OCI-M2 (cell line): Measurements from ENCODE around the gene PIAS2.
"Not testable (repeated sequence)": the region's sequence is repeated elsewhere in the genome, so short reads cannot be mapped to it uniquely, and the experiment has no call there.

Experiments used
- DNase-seq: peaks from one replicate; lab custom pipeline; 2025; ENCODE audit not compliant: unreplicated experiment; lab: John Stamatoyannopoulos, UW

PIAS2 gene

DNA sequence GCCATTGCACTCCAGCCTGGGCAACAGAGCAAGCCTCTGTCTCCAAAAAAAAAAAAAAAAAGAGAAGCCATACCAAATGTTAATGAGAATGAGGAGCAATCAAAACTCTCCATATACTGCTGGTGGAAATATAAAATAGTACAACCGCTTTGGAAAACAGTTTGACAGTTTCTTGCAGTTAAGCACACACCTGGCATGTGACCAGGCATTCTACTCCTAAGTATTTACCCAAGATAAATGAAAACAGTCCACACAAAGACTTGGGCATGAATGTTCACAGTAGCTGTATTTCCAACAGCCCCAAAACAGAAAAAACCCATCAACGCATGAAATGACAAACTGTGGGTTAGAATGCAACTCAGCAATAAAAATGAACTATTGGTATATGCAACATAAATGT, 84.5 kb downstream of the PIAS2 start:
- no peak for DNase-seq

DNA sequence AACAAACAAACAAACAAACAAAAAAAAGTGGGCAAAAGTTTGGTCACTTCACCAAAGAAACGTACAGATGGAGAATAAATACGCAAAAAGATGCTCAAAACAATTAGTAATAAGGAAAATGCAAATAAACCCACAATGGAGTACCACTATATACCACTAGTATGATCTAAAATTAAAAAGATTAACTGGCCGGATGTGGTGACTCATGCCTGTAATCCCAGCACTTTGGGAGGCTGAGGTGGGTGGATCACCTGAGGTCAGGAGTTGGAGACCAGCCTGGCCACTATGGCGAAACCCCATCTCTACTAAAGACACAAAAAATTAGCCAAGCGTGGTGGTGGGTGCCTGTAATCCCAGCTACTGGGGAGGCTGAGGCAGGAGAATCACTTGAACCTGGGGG, 84.9 kb downstream of the PIAS2 start:
- not testable (repeated sequence) for DNase-seq

DNA sequence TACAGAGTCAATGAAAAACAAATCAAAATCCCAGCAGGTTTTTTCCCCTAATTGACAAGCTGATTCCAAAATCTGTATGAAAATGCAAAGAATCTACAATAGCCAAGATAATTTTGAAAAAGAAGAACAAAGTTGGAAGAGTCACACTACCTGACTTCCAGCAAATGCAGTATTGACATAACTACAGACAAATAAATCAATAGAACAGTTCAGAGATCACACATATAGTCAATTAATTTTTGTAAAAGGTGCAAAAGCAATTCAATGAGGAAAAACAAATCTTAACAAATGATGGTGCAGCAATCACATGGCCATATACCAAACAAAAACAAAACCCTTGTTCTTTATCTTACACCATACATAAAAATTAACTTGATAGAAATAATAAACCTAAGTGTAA, 85.9 kb downstream of the PIAS2 start:
- DNase-seq = no peak

DNA sequence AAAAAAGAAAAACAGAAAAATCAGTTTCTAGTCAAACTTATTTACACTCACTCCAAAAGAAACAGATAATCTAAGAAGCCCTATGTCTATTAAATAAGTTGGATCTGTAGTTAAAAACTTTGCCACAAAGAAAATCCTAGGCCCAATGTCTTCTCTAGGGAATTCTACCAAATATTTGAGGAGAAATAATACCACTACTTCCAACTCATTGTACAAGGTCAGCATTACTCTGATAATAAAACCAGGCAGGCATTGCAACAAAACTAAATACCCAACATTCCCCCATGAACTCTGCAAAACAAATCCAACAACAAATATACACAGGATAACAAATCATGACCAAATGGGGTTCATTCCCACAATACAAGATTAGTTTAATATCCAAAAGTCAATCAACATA, 86.7 kb downstream of the PIAS2 start:
- no peak for DNase-seq

DNA sequence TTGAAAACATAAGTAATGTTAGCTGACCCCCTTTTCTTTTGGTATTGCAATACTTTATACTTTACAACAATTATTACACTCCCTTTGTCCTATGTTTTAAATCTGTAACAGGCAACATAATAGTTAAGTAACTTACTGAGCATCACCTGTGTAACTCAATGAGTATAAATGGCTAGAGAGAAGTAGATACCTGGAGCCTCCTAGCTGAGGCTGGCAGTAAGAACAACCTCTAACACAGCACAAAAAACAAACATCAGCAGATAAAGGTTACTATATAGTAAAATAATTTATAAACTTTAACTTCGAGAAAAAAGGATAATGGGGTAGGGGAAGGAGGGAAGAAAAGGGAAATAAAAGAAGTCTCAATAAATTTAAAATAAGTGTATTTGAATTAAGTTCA, 87.4 kb downstream of the PIAS2 start:
- no peak for DNase-seq

DNA sequence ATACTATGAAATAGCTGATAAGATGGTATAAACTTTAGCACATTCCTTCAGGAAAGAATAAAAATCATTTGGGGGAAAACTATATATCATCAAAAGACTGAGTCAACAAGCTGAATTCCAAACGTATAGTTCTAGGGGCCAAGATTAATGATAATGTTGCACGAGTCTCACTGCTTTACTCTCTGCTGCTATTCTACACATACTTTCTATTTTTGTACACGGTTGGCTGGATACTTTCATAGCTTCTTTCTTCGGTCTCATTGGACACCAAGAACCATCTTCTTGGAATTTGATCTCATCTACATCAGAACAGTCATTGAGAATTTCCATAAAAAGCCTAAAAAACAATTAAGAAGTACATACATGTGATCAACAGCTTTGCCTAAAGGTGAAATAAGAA, 87.8 kb downstream of the PIAS2 start:
- no peak for DNase-seq

DNA sequence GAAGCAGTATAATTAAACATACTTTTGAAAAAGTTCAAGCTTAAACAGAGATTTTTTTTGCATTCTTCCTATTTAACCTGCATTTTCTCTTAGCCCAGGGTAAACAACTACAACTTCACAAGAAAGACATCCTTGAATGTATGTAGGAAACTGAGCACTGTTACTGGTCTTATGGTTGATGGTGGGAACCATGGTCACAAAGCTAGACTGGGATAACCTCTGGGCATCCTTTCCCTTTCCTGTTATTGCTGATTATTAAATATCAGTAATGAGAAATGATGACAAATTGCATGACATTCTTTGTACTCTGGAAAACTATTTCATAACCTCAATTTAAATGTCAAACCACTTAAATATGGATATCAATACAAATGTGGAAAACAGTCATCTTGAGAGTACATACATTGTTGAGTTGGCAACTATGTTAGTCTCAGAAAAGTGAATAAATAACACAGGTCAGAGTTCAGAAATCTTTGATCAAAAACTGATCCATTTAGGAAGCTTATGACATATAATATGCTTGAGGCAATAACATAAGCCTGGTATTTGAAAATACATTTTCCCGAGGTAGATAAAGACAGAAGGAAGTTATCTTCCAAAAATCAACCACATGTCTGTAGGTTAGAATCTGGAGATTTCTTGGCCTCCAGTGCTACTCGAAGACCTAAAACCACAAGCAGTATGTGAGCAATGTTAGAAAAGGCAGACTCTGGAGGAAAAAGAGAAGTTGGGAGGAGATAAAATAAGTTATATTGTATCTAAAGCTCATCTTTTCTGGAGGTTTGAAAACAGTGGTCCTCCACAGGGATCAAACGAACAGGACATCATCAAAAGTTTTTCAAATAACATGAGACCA, 95.2 kb downstream of the PIAS2 start:
- DNase-seq = no peak

DNA sequence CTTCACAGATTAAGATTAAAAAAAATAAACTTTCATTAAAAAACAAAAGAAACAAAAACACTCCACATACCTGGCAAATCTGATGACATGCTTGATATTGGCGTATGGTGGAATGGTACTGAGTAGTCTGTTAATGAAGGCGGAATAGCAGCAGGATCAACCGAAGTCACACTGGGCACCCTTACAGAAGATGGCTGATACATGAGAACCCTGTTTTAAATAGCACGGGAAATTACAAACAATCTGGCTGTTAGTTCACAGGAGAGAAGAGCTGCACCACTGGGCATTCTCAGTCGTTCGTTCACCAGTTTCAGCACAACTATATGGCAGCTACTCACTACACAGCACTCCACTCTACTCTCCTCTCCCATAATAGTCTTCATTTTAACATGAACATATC, 96.4 kb downstream of the PIAS2 start:
- DNase-seq = no peak

DNA sequence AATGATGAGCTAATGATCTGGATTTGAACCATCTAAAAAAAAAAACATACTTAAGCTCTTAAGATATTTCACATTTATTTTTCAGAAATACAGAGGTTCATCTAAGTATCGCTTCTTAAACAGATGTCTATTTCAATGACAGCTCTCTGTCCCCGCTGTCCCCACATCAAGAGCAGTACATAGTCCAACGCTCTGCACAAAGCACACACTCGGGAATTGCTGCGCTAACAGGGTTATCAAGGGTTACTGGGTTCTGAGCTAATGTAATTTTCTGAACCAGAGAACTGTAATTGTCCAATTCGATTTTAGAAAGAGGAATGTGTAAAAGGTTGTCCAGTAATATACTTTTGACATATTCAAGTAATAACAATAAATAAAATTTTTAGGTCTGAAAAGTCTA, 101.6 kb downstream of the PIAS2 start:
- no peak for DNase-seq

DNA sequence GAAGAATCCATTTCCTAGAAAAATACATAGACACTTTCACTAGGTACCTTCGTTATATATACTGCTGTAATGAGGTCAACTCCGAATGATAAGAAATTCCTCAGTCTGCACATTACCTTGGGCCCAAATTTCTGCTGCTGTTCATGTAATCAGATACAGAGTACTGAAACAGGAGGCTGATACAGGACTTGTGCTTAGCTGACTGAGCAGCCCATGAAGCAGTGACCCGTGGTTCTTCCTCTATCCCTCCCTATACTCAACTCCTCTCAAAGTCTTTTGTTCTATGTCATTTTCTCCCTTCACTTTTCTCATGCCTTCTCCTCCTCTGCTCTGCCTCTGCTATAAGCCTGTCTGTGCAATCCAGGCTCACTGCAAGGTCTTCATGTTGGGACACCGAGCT, 102.9 kb downstream of the PIAS2 start:
- no peak for DNase-seq

DNA sequence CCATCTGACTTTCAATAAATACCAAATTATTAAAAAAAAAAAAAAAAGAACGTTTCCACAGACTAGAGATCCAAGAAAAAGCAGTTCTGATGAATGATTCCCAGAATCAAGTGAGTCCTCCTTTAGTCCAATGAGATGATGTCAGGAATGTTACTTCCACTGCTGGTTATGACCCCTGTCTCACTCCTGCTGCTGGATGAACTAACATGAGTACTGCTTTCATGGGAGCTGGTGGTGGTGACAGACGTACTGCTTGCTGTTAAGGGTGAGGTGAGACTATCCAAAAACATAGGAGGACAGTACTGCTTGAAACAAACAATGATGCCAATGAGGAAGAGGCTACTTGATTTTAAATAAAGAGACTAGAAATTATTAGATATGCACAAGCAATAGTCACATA, 105.0 kb downstream of the PIAS2 start:
- no peak for DNase-seq

DNA sequence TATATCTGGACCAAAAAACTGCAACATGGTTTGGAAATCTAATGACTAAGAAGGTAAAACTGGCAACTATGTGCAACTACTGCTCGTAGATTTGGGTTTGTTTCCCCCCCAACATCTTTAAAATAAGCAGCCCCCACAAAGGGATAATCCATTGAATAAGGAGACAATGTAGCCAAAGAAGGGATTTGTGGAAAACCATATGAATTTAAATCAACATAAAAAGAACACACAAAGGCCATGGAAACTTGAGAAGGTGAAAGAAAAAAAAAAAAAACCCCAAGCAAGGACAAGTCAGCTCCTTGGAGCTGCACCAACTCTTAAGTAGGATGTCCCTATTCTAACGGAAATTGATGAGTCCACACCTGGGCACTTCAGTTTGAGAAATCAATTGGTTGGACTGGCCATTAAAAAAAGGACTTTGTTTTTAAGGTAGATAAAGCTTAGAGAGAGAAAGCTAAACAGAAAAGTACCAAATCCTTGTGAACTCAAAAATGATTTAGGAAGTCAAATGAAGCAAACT, 106.8 kb downstream of the PIAS2 start:
- DNase-seq = no peak

DNA sequence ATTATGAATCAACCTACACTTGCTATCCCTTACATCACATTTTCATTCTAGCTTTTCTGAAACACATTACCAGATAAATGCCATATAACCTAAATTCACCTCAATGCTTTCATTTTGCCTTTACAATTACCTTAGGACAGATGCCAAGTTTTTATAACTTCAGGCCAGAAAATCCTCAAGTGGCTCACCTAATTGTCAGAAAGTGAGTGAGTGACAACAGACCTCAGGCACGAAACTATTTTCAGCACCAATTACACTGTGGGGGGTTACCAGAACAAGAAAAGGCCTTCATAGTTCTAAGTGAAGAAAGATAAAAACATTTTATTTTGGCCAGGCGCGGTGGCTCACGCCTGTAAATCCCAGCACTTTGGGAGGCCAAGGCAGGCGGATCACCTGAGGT, 108.2 kb downstream of the PIAS2 start:
- DNase-seq = no peak

DNA sequence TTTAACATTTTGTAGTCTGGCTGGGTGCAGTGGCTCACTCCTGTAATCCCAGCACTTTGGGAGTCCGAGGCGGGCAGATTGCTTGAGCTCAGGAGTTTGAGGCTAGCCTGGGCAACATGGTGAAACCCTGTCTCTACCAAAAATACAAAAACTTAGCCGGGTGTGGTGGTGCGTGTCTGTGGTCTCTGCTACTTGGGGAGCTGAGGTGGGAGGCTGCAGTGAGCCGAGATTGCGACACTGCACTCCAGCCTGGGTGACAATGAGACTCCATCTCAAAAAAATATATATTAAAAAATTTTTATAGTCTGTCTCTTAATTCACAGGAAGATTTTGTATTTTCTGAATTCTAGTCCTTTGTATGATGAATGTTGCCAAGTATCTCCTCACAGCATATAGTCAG, 121.4 kb downstream of the PIAS2 start:
- not testable (repeated sequence) for DNase-seq

DNA sequence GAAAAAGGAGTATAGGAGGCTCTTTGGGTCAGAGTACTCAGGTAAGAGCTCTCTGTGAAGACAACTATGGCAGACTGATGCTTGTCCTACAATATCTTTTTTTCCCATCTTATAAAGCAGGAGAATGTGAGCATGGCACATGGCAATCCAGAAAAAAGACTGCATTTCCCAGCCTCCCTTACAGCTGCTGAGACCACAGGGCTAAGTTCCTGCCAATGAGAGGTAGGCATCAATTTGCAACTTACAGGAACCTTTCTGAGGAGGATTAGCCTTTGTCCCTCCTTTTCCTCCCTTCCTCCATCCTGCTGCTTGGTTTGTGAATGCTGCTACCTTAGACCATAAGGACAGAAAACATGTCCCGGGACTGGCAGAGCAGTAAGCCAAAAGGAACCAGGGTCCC, 122.7 kb downstream of the PIAS2 start:
- no peak for DNase-seq

DNA sequence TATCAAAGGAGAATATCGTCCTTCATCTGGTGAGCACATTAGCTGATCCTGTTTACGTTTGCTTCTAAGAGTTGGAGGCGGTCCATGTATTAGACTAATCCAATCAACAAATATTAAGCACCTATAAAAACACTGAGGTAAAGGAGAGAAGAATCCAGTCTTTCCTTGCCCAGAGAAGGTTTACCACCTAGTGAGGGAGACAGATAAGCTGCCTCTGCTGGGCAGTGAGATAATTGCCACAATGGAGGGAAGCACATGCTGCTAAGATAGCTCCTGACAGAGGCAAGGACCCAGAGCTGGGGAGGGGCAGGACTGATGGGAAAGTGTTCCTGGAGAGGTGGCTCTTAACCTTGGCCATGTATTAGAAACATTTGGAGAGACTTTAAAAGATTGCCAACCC, 123.7 kb downstream of the PIAS2 start:
- DNase-seq = no peak

DNA sequence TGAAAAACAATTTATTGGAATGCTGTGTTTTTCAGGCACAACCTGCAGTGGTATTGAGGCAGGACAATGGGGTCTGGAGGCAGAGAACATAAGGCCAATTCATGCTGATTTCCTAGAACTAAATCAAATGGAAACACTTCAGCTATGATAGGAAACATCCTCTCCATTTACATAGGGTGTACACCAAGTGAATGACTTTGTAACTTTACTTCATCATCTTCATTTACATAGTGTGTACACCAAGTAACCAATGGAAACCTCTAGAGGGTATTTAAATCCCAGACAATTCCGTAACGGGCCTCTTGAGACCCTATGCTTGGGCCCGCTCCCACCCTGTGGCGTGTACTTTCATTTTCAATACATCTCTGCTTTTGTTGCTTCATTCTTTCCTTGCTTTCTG, 128.2 kb downstream of the PIAS2 start:
- no peak for DNase-seq

DNA sequence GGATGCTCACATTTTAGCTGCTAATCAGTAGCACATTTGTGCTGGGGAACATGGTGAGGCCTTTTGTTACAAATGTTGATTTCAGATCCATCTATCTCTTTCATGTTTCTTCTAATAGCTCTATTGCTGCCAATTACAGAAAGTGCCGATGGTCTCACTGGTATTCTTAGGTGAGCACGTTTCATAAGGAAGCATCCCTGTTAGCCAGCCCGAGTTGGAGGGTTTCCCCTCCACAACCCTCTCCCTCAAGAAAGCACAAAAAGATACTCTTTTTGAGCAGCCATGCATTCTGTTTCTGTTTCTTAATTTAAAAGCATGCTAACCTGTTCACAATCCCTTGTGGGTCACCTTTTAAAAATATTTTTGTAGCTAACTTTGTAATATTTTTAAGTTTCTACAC, 129.6 kb downstream of the PIAS2 start:
- no peak for DNase-seq

DNA sequence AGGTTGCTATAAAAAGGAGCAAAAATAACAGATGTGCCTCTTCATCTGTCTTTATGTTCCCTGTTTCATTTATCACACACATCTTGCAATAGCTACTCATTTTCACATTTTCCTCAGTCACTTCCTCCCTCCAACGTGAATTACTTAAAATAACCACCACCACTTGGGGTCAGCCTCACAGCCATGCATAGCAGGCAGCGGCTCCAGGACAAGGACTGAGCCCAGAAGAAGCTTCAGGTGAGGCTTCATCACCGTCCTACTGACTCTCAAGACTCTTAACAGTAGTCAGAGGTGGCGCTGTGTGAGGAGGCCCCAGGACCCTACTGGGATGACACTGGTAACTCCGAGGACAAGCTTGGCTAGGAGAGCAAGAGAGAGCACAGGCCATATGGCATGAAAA, 144.9 kb downstream of the PIAS2 start:
- DNase-seq = no peak

DNA sequence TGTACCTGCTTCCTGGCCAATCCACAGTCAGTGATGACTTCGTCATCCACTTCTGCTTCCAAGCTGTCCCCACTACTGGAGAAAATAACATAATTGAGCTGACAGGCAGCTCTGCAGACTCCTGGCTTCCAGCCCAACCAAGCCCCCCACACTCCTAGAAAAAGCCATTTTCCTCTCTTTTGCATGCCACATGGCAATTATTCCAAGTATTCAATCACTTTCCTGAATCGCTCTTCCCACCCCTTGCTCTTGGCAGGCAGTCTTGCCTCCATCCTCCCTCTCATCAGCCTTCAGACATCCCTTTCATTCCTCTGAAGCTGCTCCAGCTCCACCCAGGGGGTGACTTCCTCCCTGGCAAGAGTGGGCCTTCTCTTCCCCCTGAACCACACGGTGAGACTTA, 146.2 kb downstream of the PIAS2 start:
- DNase-seq = no peak

DNA sequence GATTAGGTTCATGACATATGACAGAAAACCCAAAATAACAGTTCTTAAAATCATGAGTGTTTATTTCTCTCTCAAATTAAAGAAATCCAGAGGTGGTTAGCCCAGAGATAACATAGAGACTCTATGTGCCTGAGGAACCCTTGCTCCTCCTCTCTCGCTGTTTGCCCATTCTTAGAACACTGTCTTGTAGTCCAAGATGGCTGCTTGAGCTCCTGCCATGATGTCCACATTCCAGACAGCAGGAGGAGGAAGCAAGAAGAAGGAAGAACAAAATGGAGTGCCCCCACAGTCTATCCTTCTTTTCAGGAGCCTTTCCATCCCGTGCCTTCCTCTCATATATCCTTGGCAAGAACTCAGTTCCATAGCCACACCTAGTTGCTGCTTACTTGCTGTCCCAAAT, 146.6 kb downstream of the PIAS2 start:
- no peak for DNase-seq

DNA sequence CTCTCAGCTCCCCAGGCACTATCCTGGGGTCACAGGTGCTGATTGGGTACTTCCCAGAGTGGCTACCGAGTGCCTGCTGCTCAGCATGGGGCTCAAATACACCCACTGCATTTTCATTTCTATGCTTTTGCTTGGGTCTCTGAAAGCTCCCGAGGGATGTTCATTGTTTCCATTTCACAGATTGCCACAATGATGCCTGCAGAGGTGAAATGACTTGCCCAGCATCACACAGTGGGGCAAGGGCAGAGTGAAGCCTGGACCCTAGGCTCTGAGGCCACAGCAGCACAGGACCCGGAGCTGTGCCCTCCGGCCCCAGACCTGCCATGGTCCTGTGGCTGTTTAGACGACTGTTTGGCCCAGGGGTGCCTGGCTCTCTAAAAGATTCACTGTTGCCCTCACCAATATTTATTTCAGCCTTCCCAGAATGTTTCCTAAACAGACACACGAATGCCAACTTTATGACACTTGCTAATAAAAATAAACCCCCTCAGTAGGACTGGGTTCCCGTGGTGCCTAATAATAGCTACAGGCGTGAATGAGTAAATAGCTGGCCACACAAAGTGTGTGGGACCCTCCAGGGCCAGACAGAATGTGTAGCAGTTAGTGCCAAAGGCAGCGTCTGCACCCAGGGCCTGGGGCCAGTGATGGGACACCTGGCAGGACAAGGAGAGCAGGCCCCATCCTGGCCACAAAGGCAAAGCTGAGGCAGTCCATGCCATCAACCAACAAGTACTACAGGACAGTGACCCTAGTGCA, 149.0 kb downstream of the PIAS2 start:
- DNase-seq = no peak
